ENCODE data around the gene EFCAB12.

- TF ChIP-seq CTCF (conservative IDR thresholded peaks at IDR 0.05) (no peak), ZFX (IDR thresholded peaks at IDR 0.05) (no peak)
Observed at GRCh38 chr3:129429602-129430001, 1.2 kb upstream of the EFCAB12 start.

Data from C4-2B (cell line).